KOPT-K1 (cell line): ENCODE results near the gene SLC4A9.

ENCODE experiments used
- H3K27ac ChIP-seq: fragments of 200-600 bp; sonication (generic); 2 replicates; pipeline ENCODE4 v1.5.1; 2016; ENCODE audit warnings: antibody characterized with exemption, mild to moderate bottlenecking, low read depth, low read length; ENCODE audit not compliant: poor library complexity, severe bottlenecking
- H3K36me3 ChIP-seq: fragments of 200-600 bp; sonication (generic); 2 replicates; pipeline ENCODE4 v1.5.1; 2017; ENCODE audit warnings: antibody characterized with exemption, mild to moderate bottlenecking, low read length, moderate library complexity; ENCODE audit not compliant: insufficient read depth
- H3K9me3 ChIP-seq: fragments of 200-600 bp; sonication (generic); 2 replicates; pipeline ENCODE4 v1.5.1; 2017; ENCODE audit warnings: antibody characterized with exemption, low read length, mild to moderate bottlenecking; ENCODE audit not compliant: insufficient read depth, poor library complexity, severe bottlenecking

Gene SLC4A9

GRCh38 chr5:140360101-140360500, at the start of gene SLC4A9:
Gene SLC4A9 (plus strand): TSS chr5:140360194. CDS start chr5:140360237, 43 bp downstream.
- Histone ChIP-seq H3K9me3 (no peaks in the 10 kb centered on the region), H3K27ac (no peak within 1 kb of the TSS), H3K36me3 (no peaks in the 10 kb centered on the region)

GRCh38 chr5:140310434-140310833, 49.6 kb upstream of the SLC4A9 start:
- Histone ChIP-seq H3K27ac (no peak overlapping the region), H3K9me3 (no peaks in the 10 kb centered on the region), H3K36me3 (no peaks in the 10 kb centered on the region)

- Histone ChIP-seq H3K36me3 (no peaks in the 10 kb centered on the region), H3K9me3 (no peaks in the 10 kb centered on the region), H3K27ac (no peak overlapping the region)
These were observed 49.0 kb upstream of the SLC4A9 start for GRCh38 chr5:140311011-140311467.

GRCh38 chr5:140312067-140312790, 47.8 kb upstream of the SLC4A9 start:
- Histone ChIP-seq H3K27ac (no peak overlapping the region), H3K36me3 (no peaks in the 10 kb centered on the region), H3K9me3 (no peaks in the 10 kb centered on the region)

- Histone ChIP-seq H3K9me3 (no peaks in the 10 kb centered on the region), H3K36me3 (no peaks in the 10 kb centered on the region), H3K27ac (no peak overlapping the region)
These were observed 47.2 kb upstream of the SLC4A9 start for GRCh38 chr5:140312791-140313189.

- Histone ChIP-seq H3K36me3 (no peaks in the 10 kb centered on the region), H3K27ac (no peak overlapping the region), H3K9me3 (no peaks in the 10 kb centered on the region)
These were observed 42.1 kb upstream of the SLC4A9 start for GRCh38 chr5:140317859-140318258.

- H3K9me3 ChIP-seq, result no peaks in the 10 kb centered on the region
- no peaks in the 10 kb centered on the region for H3K36me3 ChIP-seq
- no peak overlapping the region for H3K27ac ChIP-seq
These were observed 41.2 kb upstream of the SLC4A9 start for GRCh38 chr5:140318792-140319191.

- no peak overlapping the region for H3K27ac ChIP-seq
- no peaks in the 10 kb centered on the region for H3K9me3 ChIP-seq
- H3K36me3 ChIP-seq, result no peaks in the 10 kb centered on the region
These were observed 40.2 kb upstream of the SLC4A9 start for GRCh38 chr5:140319833-140320232.

- H3K9me3 ChIP-seq, result no peaks in the 10 kb centered on the region
- H3K27ac ChIP-seq, result no peak overlapping the region
- H3K36me3 ChIP-seq, result no peaks in the 10 kb centered on the region
These were observed 38.2 kb upstream of the SLC4A9 start for GRCh38 chr5:140321796-140322195.

GRCh38 chr5:140322751-140323731, 37.0 kb upstream of the SLC4A9 start:
- H3K36me3 ChIP-seq, result no peaks in the 10 kb centered on the region
- H3K9me3 ChIP-seq, result no peaks in the 10 kb centered on the region
- H3K27ac ChIP-seq, result no peak overlapping the region

GRCh38 chr5:140324041-140324600, 35.9 kb upstream of the SLC4A9 start:
- H3K27ac ChIP-seq, result no peak overlapping the region

GRCh38 chr5:140324617-140325241, 35.3 kb upstream of the SLC4A9 start:
- Histone ChIP-seq H3K36me3 (no peaks in the 10 kb centered on the region), H3K9me3 (no peaks in the 10 kb centered on the region), H3K27ac (no peak overlapping the region)

More at GRCh38 chr5:140324041-140324600, 35.9 kb upstream of the SLC4A9 start:
- H3K9me3 ChIP-seq, result no peaks in the 10 kb centered on the region
- H3K36me3 ChIP-seq, result no peaks in the 10 kb centered on the region

- Histone ChIP-seq H3K36me3 (no peaks in the 10 kb centered on the region), H3K27ac (no peak overlapping the region), H3K9me3 (no peaks in the 10 kb centered on the region)
These were observed 34.5 kb upstream of the SLC4A9 start for GRCh38 chr5:140325486-140325885.

- H3K27ac ChIP-seq, result no peak overlapping the region
- no peaks in the 10 kb centered on the region for H3K36me3 ChIP-seq
- H3K9me3 ChIP-seq, result no peaks in the 10 kb centered on the region
These were observed 32.4 kb upstream of the SLC4A9 start for GRCh38 chr5:140327589-140327988.
